ENCODE measurements around the gene PPM1E.

The PPM1E gene

DNA sequence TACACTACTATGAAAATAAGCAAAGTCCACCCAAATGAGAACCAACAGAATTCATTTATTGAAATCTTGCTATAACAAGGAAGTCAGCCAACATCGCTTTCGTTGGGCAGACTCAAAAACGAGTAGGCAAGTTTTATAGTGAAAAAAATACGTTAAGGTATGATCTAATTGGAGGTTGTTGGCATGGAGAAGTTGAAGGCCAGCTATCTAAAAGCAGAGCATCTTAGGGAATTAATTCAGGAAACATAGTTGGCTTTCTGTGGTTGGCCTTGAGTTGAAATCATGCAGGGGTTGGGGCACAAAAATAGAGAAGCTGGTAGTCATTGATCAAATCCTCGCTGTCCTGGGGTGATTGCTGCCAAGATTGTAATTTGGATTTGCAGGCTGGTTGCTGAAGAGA, 118.3 kb downstream of the PPM1E start:
- ATAC-seq, result no peak
- TF ChIP-seq TOX (CRISPR knock-in tag; IDR thresholded peaks at IDR 0.05; ENCODE audit: borderline replicate concordance) (no peak), ZNF8 (CRISPR knock-in tag; IDR thresholded peaks at IDR 0.05) (no peak), RARB (CRISPR knock-in tag; IDR thresholded peaks at IDR 0.05) (no peak)

GRCh38 chr17:58875261-58875660, 119.6 kb downstream of the PPM1E start:
- no peak for ATAC-seq
- no peak for TF ChIP-seq TSHZ2 (CRISPR knock-in tag; IDR thresholded peaks at IDR 0.05)
- TF ChIP-seq, protein P1, sequence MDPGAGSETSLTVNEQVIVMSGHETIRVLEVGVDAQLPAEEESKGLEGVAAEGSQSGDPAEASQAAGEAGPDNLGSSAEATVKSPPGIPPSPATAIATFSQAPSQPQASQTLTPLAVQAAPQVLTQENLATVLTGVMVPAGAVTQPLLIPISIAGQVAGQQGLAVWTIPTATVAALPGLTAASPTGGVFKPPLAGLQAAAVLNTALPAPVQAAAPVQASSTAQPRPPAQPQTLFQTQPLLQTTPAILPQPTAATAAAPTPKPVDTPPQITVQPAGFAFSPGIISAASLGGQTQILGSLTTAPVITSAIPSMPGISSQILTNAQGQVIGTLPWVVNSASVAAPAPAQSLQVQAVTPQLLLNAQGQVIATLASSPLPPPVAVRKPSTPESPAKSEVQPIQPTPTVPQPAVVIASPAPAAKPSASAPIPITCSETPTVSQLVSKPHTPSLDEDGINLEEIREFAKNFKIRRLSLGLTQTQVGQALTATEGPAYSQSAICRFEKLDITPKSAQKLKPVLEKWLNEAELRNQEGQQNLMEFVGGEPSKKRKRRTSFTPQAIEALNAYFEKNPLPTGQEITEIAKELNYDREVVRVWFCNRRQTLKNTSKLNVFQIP (CRISPR knock-in tag; IDR thresholded peaks at IDR 0.05; ENCODE audit: borderline replicate concordance, low read depth), result no peak
- TF ChIP-seq, protein P2, sequence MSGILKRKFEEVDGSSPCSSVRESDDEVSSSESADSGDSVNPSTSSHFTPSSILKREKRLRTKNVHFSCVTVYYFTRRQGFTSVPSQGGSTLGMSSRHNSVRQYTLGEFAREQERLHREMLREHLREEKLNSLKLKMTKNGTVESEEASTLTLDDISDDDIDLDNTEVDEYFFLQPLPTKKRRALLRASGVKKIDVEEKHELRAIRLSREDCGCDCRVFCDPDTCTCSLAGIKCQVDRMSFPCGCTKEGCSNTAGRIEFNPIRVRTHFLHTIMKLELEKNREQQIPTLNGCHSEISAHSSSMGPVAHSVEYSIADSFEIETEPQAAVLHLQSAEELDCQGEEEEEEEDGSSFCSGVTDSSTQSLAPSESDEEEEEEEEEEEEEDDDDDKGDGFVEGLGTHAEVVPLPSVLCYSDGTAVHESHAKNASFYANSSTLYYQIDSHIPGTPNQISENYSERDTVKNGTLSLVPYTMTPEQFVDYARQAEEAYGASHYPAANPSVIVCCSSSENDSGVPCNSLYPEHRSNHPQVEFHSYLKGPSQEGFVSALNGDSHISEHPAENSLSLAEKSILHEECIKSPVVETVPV (CRISPR knock-in tag; IDR thresholded peaks at IDR 0.05), result no peak
- no peak for TF ChIP-seq ZFP30 (CRISPR knock-in tag; IDR thresholded peaks at IDR 0.05)
- TF ChIP-seq TCF4 (CRISPR knock-in tag; IDR thresholded peaks at IDR 0.05; ENCODE audit: borderline replicate concordance), result no peak
- TF ChIP-seq TOX (CRISPR knock-in tag; IDR thresholded peaks at IDR 0.05; ENCODE audit: borderline replicate concordance), result no peak

DNA sequence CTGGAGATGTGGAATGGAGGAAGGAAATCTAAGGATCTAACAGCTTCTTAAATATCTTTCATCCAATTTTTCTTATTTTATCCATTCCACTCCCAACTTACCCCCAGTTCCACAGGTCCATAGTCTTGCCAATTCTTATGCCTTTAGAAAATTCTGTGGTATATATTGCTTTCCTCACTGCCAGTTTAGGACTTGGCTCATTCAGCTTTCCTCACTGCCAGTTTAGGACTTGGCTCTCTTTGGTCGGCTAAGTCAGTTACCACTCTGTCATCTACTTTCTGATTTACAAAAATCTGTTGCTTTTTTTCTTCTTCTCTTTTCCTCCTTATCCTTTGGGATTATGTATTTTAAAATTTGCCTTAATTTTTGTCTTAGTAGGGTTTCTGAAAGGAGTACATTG, 128.5 kb downstream of the PPM1E start:
- TF ChIP-seq GLIS3 (CRISPR knock-in tag; IDR thresholded peaks at IDR 0.05) (no peak), BACH2 (CRISPR knock-in tag; IDR thresholded peaks at IDR 0.05; ENCODE audit: borderline replicate concordance) (no peak), ESRRG (CRISPR knock-in tag; IDR thresholded peaks at IDR 0.05) (no peak), TOX (CRISPR knock-in tag; IDR thresholded peaks at IDR 0.05; ENCODE audit: borderline replicate concordance) (no peak), PPARA (CRISPR knock-in tag; IDR thresholded peaks at IDR 0.05; ENCODE audit: borderline replicate concordance) (no peak)
- no peak for ATAC-seq

- TF ChIP-seq TCF4 (CRISPR knock-in tag; IDR thresholded peaks at IDR 0.05; ENCODE audit: borderline replicate concordance) (no peak), GLIS3 (CRISPR knock-in tag; IDR thresholded peaks at IDR 0.05) (no peak), ISL1 (CRISPR knock-in tag; IDR thresholded peaks at IDR 0.05) (no peak), ARNTL (CRISPR knock-in tag; IDR thresholded peaks at IDR 0.05; ENCODE audit: borderline replicate concordance, low read depth) (no peak), OSR1 (CRISPR knock-in tag; IDR thresholded peaks at IDR 0.05) (no peak), PPARA (CRISPR knock-in tag; IDR thresholded peaks at IDR 0.05; ENCODE audit: borderline replicate concordance) (no peak), SNAI2 (CRISPR knock-in tag; IDR thresholded peaks at IDR 0.05) (no peak), ZFP3 (CRISPR knock-in tag; IDR thresholded peaks at IDR 0.05) (no peak), ZNF70 (CRISPR knock-in tag; IDR thresholded peaks at IDR 0.05) (no peak)
- TF ChIP-seq, protein P3, sequence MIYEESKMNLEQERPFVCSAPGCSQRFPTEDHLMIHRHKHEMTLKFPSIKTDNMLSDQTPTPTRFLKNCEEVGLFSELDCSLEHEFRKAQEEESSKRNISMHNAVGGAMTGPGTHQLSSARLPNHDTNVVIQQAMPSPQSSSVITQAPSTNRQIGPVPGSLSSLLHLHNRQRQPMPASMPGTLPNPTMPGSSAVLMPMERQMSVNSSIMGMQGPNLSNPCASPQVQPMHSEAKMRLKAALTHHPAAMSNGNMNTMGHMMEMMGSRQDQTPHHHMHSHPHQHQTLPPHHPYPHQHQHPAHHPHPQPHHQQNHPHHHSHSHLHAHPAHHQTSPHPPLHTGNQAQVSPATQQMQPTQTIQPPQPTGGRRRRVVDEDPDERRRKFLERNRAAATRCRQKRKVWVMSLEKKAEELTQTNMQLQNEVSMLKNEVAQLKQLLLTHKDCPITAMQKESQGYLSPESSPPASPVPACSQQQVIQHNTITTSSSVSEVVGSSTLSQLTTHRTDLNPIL (CRISPR knock-in tag; IDR thresholded peaks at IDR 0.05; ENCODE audit: low read depth), result no peak
- TF ChIP-seq, protein P2 (CRISPR knock-in tag; IDR thresholded peaks at IDR 0.05), result no peak
- ATAC-seq, result no peak
Measured at GRCh38 chr17:58886514-58886913, 130.9 kb downstream of the PPM1E start.
